Heart right ventricle (tissue), 16 donors: ENCODE results near the gene GLIPR1L2. TPM values are rescaled to one million over a fixed set of nuclear protein-coding genes. Genes with fewer than 3 reads are reported as not detected.
"Not testable (repeated sequence)": the region's sequence is repeated elsewhere in the genome, so short reads cannot be mapped to it uniquely, and the experiment has no call there.

Source experiments
- ATAC-seq, 8 donors: fragments of 200-7000 bp; cut with Tn5 transposase; one replicate each; pipeline ENCODE4 v1.9.1; 2020; ENCODE audit warnings: mild to moderate bottlenecking in 8 of 8, moderate library complexity in 8 of 8, moderate number of reproducible peaks in 1 of 8
- DNase-seq, 2 donors: peaks; one replicate each; pipeline ENCODE4 v3.0.0-alpha.2; 2020
- H3K27ac ChIP-seq, 10 donors: fragments of 200-600 bp; sonication (generic) in 2 of 10; one replicate each; pipeline versions ENCODE4 v1.5.0 to v1.8.0; 2020 to 2022; ENCODE audit warnings: mild to moderate bottlenecking in 3 of 10
- H3K27me3 ChIP-seq, 7 donors: fragments of 200-600 bp; one replicate each; pipeline ENCODE4 v1.8.0; 2021 to 2022; ENCODE audit warnings: mild to moderate bottlenecking in 2 of 7
- H3K36me3 ChIP-seq, 9 donors: fragments of 200-600 bp; sonication (generic) in 1 of 9; one replicate each; pipeline versions ENCODE4 v1.5.0 to v1.8.0; 2020 to 2022; ENCODE audit warnings: mild to moderate bottlenecking in 2 of 9
- H3K4me1 ChIP-seq, 9 donors: fragments of 200-600 bp; sonication (generic) in 1 of 9; one replicate each; pipeline versions ENCODE4 v1.5.0 to v1.8.0; 2020 to 2022; ENCODE audit warnings: mild to moderate bottlenecking in 4 of 9
- H3K4me3 ChIP-seq, 10 donors: fragments of 200-600 bp; sonication (generic) in 2 of 10; one replicate each; pipeline versions ENCODE4 v1.5.0 to v1.8.0; 2020 to 2022; ENCODE audit warnings: mild to moderate bottlenecking in 7 of 10, moderate library complexity in 2 of 10
- H3K9me3 ChIP-seq, 11 donors: fragments of 200-600 bp in 10 of 11; sonication (generic) in 2 of 11; one replicate each; pipeline versions ENCODE4 v1.5.0 to v1.8.0; 2013 to 2022; ENCODE audit warnings: mild to moderate bottlenecking in 2 of 11, control low read depth in 1 of 11, moderate library complexity in 1 of 11
- CTCF ChIP-seq, 9 donors: fragments of 200-600 bp; sonication (generic) in 2 of 9; IDR thresholded peaks; one replicate each; pipeline versions ENCODE4 v1.5.0 to v1.8.0; 2021 to 2022; ENCODE audit warnings: antibody characterized with exemption in 9 of 9, mild to moderate bottlenecking in 5 of 9, moderate library complexity in 1 of 9
- WGBS, 2 donors: extraction: QIAGEN DNeasy Blood & Tissue Kit; methylation state at CpG; one replicate each; pipeline ENCODE4 v1.1.7; 2013; ENCODE audit warnings: inconsistent platforms in 1 of 2; 5-methylcytosine and 5-hydroxymethylcytosine counted together
- intact Hi-C, 10 donors: fragments of 100-400 bp; cut with DNase I; formaldehyde crosslinking; loops; one replicate each; pipeline versions ENCODE4 v1.11.1 to v1.14.2; 2022
- long read RNA-seq, 3 donors: library from polyadenylated mRNA; unstranded; transcript quantifications; one replicate each; pipeline ENCODE4 v2.0.0, GENCODE V29; 2020 to 2021
- polyA plus RNA-seq, 2 donors: library from polyadenylated mRNA; stranded (reverse); fragments of 200-250 nt; gene quantifications; one replicate each; pipeline ENCODE4 v1.2.3, GENCODE V29; 2013
- total RNA-seq, 10 donors: library from RNA; stranded (reverse); fragmentation: NEBNext Ultra II Directional in 3 of 10; extraction: Animal tissue kit (Norgen Biotek cat#: 25700) in 3 of 10; gene quantifications; one replicate each; pipeline versions ENCODE4 v1.2.1 to v1.2.4, GENCODE V29; 2021 to 2023
- donor health status: Arrhythmogenic right ventricular cardiomyopathy.
- donor health status: ischemic (EF 13 %, LVEDD 7.1; RV severe dilation, severe dysfunction).
- donor health status: healthy with polysubstance abuse.
- donor health status: DM: no; HTN: yes; CAD: no.
- donor health status: DM: no; HTN: no; CAD: no.
- donor health status: ischemic (EF 25% LVEDD 6.9; RV normal size, moderate dysfunction).
- donor health status: ischemic (EF 25% LVEDD 5.7; RV mildly dilated, moderate dysfunction).
- donor health status: healthy.
- donor health status: DM: yes; HTN: yes; CAD: no.
- donor health status: Ischemic cardiomyopathy.
- donor health status: ischemic (EF 35%, LVEDD 5.7; RV mildly dilated, moderate dysfunction).
- donor health status: nonischemic (EF 11% LVEDD 7.7; RV severe dilation, severe dysfunction).
- donor health status: DM: yes; HTN: yes; CAD: no.
- donor health status: PGD.
- donor health status: ischemic (EF 29% LVEDD 5.4; RV normal size, mild dysfunction).
- donor health status: nonischemic (EF 23%, LVEDD 6.1; RV moderate dilation, normal function).

GLIPR1L2 gene
- total RNA-seq = 1 to 10 TPM in 7 of 10 donors, under 1 TPM in 3; 0.66 to 2.9 (median 1.5) TPM
- polyA plus RNA-seq = under 1 TPM; 0.80 to 0.88 TPM
- long read RNA-seq, donor 1, partial matches to known transcripts = 0 of 3 reads
- long read RNA-seq, donor 1, other reads (novel, unspliced or antisense) = 2 of 3 reads
- long read RNA-seq, donor 2, partial matches to known transcripts = 0 of 2 reads
- long read RNA-seq, donor 2, other reads (novel, unspliced or antisense) = 0 of 2 reads
- long read RNA-seq, donor 3, partial matches to known transcripts = 1 of 2 reads
- long read RNA-seq, donor 3, other reads (novel, unspliced or antisense) = 0 of 2 reads

DNA sequence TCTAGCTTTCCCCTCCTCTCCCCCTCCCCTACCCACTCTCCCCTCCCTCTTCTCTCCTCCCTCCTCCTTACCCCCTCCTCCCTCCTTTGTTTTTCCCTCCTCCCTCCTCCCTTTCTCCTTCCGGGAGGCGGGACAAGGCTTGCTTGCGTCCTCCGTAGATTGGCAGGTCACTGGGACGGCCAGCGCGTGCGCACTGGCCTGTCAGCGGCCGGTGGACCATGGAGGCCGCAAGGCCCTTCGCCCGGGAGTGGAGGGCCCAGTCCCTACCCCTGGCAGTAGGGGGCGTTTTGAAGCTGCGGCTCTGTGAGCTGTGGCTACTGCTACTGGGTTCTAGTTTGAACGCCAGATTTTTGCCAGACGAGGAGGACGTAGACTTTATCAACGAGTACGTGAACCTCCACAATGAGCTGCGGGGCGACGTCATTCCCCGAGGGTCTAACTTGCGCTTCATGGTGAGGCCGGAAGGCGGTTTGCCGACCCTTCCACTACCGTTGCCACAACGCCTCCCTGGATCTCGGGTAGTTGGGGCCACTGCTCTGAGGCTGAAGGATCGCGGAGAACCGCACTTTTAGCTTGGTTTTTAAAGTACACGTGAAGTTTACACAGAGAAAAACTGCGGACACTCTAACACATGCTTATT is at the start of gene GLIPR1L2:
Gene GLIPR1L2, plus strand, starts transcription at position 191 of the 640 bp plus-strand sequence. Its CDS starts 28 bp downstream, at position 219.
- WGBS, 2 donors = 1 to 2% methylated on average over 36 of the region's 36 CpGs
- H3K27me3 ChIP-seq = no peaks in the 10 kb centered on the region
- peak; percentile 75 to 93 (median 82) for TF ChIP-seq CTCF (IDR thresholded peaks at IDR 0.05)
- intact Hi-C loops = loop anchor here in 8 of 10 donors (2.0 to 10.0 kb wide), 7 partner anchors 56 to 644 kb away; partner anchors contain the start of genes GLIPR1L1 (in 5 of the 8), CAPS2 (in 4 of the 8), GLIPR1 (in 3 of the 8) and KRR1 (in 1 of the 8)
- peak; percentile 95 to 96 for DNase-seq
- peak within 1 kb of the TSS; percentile 25 to 70 (median 60) for H3K4me3 ChIP-seq
- H3K27ac ChIP-seq = peak within 1 kb of the TSS; percentile 66 to 96 (median 89)
- peak; percentile 99 to 100 (median 100) for ATAC-seq
- peaks cover 0 to 33% (median 24%) of the 10 kb centered on the region in 9 donors for H3K4me1 ChIP-seq
- peaks cover 0 to 1% (median 0%) of the 10 kb centered on the region in 11 donors for H3K9me3 ChIP-seq
- H3K36me3 ChIP-seq = no peaks in the 10 kb centered on the region

GRCh38 chr12:75341873-75342272 is 49.0 kb upstream of the GLIPR1L2 start:
- Histone ChIP-seq H3K4me1 (no peaks in the 10 kb centered on the region), H3K4me3 (no peak overlapping the region), H3K9me3 (no peaks in the 10 kb centered on the region), H3K36me3 (no peaks in the 10 kb centered on the region), H3K27ac (no peak overlapping the region), H3K27me3 (no peaks in the 10 kb centered on the region)
- DNase-seq = no peak
- no peak for ATAC-seq
- 86 to 89% methylated on average over 5 of the region's 5 CpGs for WGBS, 2 donors
- intact Hi-C loops = no loop called here
- TF ChIP-seq CTCF (IDR thresholded peaks at IDR 0.05) = no peak

GRCh38 chr12:75345531-75345930 is 45.4 kb upstream of the GLIPR1L2 start:
- no peak overlapping the region for H3K4me3 ChIP-seq
- no peak overlapping the region for H3K27ac ChIP-seq
- DNase-seq = no peak
- WGBS, 2 donors = 78 to 81% methylated on average over 2 of the region's 2 CpGs
- no peaks in the 10 kb centered on the region for H3K36me3 ChIP-seq
- no peak for ATAC-seq
- H3K9me3 ChIP-seq = no peaks in the 10 kb centered on the region
- intact Hi-C loops = no loop called here
- H3K4me1 ChIP-seq = no peaks in the 10 kb centered on the region
- TF ChIP-seq CTCF (IDR thresholded peaks at IDR 0.05) = no peak
- no peaks in the 10 kb centered on the region for H3K27me3 ChIP-seq

DNA sequence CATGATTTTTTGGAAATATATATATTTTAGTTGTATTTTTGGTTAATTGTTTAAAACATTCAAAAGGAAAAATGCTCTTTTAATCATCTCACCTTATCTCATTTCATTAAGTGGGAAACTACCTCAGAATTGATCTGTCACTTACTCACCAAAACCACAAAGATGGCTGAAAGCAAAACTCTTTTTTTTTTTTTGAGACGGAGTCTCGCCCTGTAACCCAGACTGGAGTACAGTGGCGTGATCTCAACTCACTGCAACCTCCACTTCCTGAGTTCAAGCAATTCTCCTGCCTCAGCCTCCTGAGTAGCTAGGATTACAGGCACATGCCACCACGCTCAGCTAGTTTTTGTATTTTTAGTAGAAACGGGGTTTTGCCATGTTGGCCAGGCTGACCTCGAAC is 44.7 kb upstream of the GLIPR1L2 start:
- H3K27me3 ChIP-seq, H3K4me1 ChIP-seq, intact Hi-C loops, DNase-seq, H3K27ac ChIP-seq, H3K9me3 ChIP-seq, ATAC-seq, H3K36me3 ChIP-seq, H3K4me3 ChIP-seq: not testable (repeated sequence)
- WGBS, 2 donors = 90 to 94% methylated on average over 6 of the region's 6 CpGs
